HepG2 (cell line): ENCODE data around the gene AMN. TPM values are rescaled to one million over a fixed set of nuclear protein-coding genes. Genes with fewer than 3 reads are reported as not detected.

Source experiments
- ATF5 ChIP-seq: sonication (generic); formaldehyde crosslinking; IDR thresholded peaks from 2 replicates; pipeline ENCODE4 v1.4.0; 2020; ENCODE audit warnings: mild to moderate bottlenecking, low read depth, missing genetic modification reagents
- FOSL1 ChIP-seq: sonication (generic); formaldehyde crosslinking; IDR thresholded peaks from 2 replicates; pipeline ENCODE4 v1.9.0; 2021; ENCODE audit warnings: missing genetic modification reagents, borderline replicate concordance
- MIER2 ChIP-seq: IDR thresholded peaks from 2 replicates; pipeline ENCODE4 v1.6.1; 2016; ENCODE audit warnings: missing biosample characterization, missing genetic modification reagents
- NFIB ChIP-seq: sonication (generic); formaldehyde crosslinking; IDR thresholded peaks from 2 replicates; pipeline ENCODE4 v1.9.0; 2021; ENCODE audit warnings: missing genetic modification reagents, mild to moderate bottlenecking, borderline replicate concordance
- PCBP1 ChIP-seq: fragments of 200-400 bp; formaldehyde crosslinking; IDR thresholded peaks from 2 replicates; pipeline ENCODE4 v1.6.1; 2017; ENCODE audit warnings: mild to moderate bottlenecking, low read depth, low read length, borderline replicate concordance
- TOPORS ChIP-seq: sonication (generic); formaldehyde crosslinking; IDR thresholded peaks from 2 replicates; pipeline ENCODE4 v1.8.0; 2023; ENCODE audit warnings: mild to moderate bottlenecking, missing genetic modification reagents
- ZNF766 ChIP-seq: sonication (generic); formaldehyde crosslinking; IDR thresholded peaks from 2 replicates; pipeline ENCODE4 v1.5.0; 2020; ENCODE audit warnings: missing genetic modification reagents, borderline replicate concordance
- polyA plus RNA-seq, 8 experiments: library from polyadenylated mRNA; depleted of rRNA in 3 of 8; stranded (reverse) in 7 of 8; unstranded in 1 of 8; fragments of >200 nt; fragmentation: Illumina TruSeq in 4 of 8; extraction: Trizol in 4 of 8; gene quantifications; 2 replicates each; pipeline versions ENCODE4 v1.2.1 to v1.2.3, GENCODE V29; 2011 to 2016; ENCODE audit warnings: low read depth in 4 of 8, missing spikeins in 1 of 8, mixed read lengths in 1 of 8; ENCODE audit not compliant: insufficient read depth in 1 of 8
- total RNA-seq, 5 experiments: library from RNA; depleted of rRNA; stranded (reverse); fragments of >200 nt; fragmentation: Illumina TruSeq; extraction: Trizol; gene quantifications; 2 replicates each; pipeline ENCODE4 v1.2.3, GENCODE V29; 2016; ENCODE audit warnings: low read depth in 1 of 5
- TF ChIP-seq, protein P1 (sequence below): sonication (generic); formaldehyde crosslinking; IDR thresholded peaks from 2 replicates; pipeline ENCODE4 v1.4.0; 2020; ENCODE audit warnings: mild to moderate bottlenecking, missing genetic modification reagents, borderline replicate concordance

Gene AMN
- total and polyA plus RNA-seq, 2 of the 13 experiments (the other 11 are each of a cell fraction or from before 2014, with no cell fraction given), result 9.8 to 33.1 TPM

DNA sequence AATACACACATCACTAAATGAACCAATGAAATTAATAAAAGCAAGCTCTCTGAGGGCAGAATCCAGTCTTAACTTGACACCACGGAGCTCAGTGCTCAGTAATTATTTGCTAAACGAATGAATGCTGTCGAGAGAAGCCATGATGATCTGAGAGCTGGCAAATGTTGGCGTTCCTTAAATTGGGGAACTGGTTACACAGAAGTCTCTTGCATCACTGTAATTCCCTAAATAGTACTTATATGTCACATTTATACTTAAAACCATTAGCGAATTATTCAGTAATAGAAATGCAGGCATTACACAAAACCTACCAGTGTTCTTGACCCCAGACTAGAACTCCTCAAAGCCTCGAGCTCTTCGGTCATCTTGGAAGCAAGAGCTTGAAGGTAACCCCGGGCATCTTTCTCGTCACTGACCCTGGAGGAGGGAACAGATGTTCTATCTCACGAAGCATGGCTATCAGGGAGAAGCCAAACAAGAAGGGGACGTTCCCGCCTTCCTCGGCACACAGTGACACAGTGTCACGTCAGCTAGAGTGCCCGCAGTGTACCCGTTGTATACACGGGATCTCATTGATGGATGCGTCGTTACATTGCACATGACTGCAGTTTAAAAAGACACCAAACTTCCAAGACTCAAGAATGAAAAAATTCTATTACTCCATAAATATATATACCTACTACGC lies 43.6 kb downstream of the AMN start (continued):
- TF ChIP-seq, protein P1, sequence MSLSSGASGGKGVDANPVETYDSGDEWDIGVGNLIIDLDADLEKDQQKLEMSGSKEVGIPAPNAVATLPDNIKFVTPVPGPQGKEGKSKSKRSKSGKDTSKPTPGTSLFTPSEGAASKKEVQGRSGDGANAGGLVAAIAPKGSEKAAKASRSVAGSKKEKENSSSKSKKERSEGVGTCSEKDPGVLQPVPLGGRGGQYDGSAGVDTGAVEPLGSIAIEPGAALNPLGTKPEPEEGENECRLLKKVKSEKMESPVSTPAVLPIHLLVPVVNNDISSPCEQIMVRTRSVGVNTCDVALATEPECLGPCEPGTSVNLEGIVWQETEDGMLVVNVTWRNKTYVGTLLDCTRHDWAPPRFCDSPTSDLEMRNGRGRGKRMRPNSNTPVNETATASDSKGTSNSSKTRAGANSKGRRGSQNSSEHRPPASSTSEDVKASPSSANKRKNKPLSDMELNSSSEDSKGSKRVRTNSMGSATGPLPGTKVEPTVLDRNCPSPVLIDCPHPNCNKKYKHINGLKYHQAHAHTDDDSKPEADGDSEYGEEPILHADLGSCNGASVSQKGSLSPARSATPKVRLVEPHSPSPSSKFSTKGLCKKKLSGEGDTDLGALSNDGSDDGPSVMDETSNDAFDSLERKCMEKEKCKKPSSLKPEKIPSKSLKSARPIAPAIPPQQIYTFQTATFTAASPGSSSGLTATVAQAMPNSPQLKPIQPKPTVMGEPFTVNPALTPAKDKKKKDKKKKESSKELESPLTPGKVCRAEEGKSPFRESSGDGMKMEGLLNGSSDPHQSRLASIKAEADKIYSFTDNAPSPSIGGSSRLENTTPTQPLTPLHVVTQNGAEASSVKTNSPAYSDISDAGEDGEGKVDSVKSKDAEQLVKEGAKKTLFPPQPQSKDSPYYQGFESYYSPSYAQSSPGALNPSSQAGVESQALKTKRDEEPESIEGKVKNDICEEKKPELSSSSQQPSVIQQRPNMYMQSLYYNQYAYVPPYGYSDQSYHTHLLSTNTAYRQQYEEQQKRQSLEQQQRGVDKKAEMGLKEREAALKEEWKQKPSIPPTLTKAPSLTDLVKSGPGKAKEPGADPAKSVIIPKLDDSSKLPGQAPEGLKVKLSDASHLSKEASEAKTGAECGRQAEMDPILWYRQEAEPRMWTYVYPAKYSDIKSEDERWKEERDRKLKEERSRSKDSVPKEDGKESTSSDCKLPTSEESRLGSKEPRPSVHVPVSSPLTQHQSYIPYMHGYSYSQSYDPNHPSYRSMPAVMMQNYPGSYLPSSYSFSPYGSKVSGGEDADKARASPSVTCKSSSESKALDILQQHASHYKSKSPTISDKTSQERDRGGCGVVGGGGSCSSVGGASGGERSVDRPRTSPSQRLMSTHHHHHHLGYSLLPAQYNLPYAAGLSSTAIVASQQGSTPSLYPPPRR (CRISPR knock-in tag), result no peak
- TF ChIP-seq NFIB (CRISPR knock-in tag) (no peak), ATF5 (CRISPR knock-in tag) (no peak), MIER2 (CRISPR knock-in tag) (no peak), ZNF766 (no peak), TOPORS (CRISPR knock-in tag) (no peak), PCBP1 (no peak), FOSL1 (CRISPR knock-in tag) (no peak)
